HG03354 (cell line): ENCODE results near the gene RIMS1.
"Not testable (repeated sequence)": the region's sequence is repeated elsewhere in the genome, so short reads cannot be mapped to it uniquely, and the experiment has no call there.

Experiments used
- ATAC-seq: cut with Tn5 transposase; IDR thresholded peaks from one replicate; pipeline ENCODE4 v1.9.1; 2021; ENCODE audit warnings: mild to moderate bottlenecking; ENCODE audit not compliant: unreplicated experiment, poor library complexity, severe bottlenecking

RIMS1 gene

DNA sequence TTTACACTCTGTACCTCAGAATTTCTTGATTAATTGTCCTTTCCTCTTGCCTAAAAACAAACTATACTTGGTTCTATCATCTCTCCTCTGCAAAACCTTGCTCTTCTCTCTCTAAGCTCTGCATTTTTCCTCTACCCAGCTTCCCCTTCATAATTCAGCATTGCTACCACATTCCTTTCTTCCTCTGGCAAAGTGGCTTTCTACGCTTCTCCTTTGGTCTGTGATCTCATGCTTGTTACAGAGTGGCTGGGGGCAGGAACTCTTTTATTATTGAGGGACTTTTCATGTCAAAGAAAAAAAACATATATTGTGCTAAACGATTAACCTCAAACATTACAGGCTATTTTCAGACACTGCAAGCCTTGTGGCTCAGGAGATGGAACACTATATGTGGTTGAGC lies 402.2 kb downstream of the RIMS1 start:
- no peak for ATAC-seq

GRCh38 chr6:72290620-72291019 lies 404.3 kb downstream of the RIMS1 start:
- no peak for ATAC-seq

- ATAC-seq = no peak
Measured at GRCh38 chr6:72296375-72296774, 410.0 kb downstream of the RIMS1 start.

DNA sequence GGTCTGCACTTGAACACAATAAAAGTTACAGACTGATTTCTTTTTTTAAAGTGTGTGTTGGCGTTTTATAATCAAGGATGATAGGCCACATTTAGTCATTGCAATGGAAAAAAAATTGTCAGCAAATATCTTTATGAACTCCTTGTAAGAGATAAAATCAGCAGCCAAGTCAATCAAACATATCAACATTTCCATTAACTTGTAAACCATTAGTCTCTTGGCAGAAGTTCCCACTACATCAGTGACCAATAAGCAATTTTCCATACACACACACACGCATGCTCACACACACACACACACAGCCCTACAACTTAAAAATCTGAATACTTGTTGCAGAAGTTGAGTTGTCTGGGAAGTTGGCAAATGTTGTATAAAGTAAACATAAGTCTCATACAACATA lies 419.6 kb downstream of the RIMS1 start:
- ATAC-seq = no peak

DNA sequence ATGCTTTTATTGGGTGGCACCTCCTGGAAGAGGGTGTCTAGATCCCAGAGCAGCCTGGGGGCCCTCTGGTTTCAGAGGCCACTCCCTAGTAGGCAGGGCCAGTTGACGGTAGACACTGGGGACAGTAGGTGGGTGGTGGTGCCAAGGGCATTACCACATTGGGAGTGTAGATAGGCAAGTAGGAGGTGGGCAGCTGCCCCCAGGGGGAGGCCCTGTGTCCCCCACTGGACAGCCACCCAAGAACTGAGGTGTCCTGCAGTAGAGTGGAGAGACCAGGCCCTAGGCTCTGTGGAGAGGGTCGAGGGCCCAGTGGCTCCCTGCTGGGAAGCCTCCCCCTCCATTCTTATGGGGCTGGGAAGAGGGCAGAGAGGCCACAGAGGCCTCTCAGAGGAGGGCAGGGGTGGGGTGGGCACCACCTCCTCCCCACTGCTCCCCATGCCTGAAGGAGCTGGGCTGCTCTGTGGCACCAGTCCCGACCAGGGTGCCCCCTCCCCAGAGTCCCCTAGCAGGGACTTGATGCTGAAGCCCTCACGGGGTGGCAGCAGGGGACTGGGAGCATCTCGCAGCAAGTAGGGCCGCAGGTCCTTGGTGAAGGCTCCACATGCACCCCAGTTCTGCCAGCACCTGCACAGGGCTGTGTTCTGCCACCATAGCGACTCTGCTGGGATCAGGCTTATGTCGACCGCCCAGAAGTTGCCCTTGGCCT lies 430.5 kb downstream of the RIMS1 start:
- no peak for ATAC-seq

DNA sequence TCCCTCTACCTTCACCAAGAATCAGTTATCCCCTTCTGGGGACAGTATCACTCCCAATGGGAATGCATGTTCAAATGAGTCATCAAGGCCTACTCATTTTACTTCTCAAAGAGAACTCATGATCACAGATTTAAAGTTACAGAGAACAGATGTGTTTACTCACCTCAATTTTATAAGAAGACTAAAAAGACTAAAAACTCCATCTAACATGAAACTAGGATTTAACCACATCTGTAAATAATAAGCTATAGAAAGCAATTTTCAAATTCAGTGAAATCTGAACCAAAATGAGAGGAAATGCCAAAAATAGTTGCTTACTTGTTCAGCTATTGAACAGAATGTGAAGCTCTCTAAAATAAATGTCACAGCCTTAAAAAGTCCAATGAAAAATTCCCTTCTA lies 435.4 kb downstream of the RIMS1 start:
- no peak for ATAC-seq

GRCh38 chr6:72322771-72323170 lies 436.4 kb downstream of the RIMS1 start:
- ATAC-seq = no peak

DNA sequence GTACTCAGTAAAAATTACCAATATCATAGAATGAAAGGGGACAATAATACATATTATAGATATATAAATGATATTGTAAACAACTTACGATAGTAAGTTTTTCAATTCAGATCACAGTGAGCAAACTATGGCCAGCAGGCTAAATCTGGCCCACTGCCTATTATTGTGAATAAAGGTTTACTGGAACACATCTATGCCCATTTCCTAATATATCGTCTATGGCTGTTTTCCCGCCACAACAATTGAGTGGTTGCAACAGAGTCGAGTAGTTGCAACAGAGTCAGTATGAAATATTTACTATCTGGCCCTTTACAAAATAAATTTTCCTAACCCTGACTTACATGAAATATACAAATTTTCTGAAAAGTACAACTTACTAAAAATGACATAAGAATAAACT lies 438.2 kb downstream of the RIMS1 start:
- no peak for ATAC-seq

DNA sequence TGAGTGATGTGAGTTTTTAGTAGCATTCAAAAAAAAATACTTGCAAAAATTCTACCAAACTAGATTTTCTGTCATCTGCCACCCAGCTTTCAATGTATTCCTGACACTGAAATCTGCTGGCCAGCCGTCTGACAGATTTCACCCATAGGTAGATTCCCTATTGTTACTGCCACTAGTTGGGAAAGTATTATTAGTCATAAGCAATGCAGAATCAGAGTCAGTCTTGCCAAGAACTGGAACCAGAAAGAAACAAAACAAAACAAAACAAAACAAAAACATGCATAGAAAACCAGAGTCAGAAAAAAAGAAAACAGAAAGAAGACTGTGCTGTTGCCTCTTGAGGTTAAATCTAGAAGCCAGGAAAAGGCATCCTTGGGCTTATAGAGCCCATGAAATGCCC lies 442.4 kb downstream of the RIMS1 start:
- no peak for ATAC-seq

DNA sequence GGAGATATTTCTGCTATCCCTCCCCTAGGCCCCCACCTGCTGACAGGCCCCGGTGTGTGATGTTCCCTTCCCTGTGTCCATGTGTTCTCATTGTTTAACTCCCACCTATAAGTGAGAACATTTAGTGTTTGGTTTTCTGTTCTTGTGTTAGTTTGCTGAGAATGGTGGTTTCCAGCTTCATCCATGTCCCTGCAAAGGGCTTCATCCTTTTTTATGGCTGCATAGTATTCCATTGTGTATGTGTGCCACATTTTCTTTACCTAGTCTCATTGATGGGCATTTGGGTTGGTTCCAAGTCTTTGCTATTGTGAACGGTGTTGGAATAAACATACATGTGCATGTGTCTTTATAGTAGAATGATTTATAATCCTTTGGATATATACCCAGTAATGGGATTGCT lies 448.9 kb downstream of the RIMS1 start:
- not testable (repeated sequence) for ATAC-seq

DNA sequence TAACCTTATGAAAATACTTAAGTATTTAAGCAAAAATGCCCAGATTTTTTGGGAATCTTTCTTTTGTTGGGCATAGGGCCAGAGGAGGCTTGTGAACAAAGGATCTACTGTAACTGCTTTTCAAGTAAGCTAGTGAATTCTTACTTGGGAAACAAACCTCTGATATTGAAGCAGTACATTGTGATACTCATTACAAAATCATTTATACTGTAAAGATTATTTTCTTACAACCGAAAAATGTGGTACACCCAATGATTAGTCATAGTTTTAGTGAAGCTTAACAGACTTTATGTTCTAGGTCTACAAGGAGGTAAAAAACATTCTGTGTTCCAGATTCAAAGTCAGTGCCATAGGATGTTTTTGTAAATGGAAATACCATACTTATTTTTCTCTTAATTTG lies 462.6 kb downstream of the RIMS1 start:
- no peak for ATAC-seq

DNA sequence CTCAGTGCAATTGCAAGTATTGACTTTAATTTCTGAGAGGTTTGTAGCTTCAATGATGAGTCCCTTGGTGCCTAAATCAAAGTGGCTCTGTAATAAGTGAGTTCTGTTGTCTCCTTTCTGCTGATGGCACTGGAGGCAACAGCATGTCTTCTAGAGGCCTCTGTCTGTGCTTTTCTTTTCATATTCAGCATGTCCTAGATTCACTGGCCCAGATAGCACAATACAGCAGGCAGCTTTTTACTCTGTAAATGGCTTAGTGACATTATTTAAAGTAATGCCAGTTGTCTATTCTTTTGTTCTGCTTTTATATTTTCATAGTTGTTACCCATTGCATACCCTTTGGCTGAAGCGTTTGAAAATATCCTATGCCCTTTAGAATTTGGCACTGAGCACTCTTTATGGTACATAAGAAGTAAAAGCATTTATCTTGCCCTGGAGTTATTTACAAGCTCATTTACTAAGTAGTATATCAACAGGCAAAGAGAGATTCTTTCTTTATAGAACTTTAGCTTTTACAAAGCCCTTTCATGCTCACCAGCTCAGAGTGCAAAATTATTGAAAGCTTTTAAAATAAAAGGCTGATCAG lies 464.0 kb downstream of the RIMS1 start:
- no peak for ATAC-seq

GRCh38 chr6:72363844-72364740 lies 477.7 kb downstream of the RIMS1 start:
- no peak for ATAC-seq

DNA sequence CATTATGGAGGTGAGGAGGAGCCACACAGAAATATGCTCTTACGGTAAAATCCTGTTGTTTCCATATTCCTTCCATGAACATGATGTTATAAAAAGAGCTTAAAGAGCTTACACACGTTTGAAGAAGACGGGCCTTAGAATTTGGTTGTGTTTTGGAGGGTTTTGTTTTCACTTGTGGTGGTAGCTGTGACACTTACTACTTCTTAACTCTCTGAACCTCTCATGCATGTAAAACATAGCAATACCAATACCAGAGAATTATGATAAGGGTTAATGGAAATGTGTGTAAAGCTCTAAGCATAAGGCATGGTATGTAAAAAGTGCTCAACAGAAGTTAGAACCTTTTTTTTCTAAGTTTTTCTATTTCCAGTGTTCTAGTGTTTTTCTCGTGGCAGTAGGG lies 479.4 kb downstream of the RIMS1 start:
- no peak for ATAC-seq

DNA sequence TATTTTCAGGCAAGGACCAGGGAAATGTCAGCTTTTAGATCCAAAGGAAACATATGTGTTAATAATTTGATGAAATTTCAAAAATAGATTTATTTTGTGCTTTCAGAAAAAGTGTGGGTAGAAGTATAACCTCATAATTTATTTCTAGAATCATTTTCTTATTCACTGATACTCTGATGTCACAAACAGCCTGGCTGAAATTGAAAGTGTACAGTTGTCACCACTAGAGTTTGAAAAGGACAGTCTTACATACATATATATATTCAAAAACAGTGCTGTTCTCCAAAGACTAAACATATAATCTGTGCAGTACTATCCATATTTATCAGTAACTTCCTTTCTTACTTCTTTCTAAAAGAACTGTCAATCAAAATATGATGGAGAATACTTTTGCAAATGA lies 481.1 kb downstream of the RIMS1 start:
- ATAC-seq = no peak

DNA sequence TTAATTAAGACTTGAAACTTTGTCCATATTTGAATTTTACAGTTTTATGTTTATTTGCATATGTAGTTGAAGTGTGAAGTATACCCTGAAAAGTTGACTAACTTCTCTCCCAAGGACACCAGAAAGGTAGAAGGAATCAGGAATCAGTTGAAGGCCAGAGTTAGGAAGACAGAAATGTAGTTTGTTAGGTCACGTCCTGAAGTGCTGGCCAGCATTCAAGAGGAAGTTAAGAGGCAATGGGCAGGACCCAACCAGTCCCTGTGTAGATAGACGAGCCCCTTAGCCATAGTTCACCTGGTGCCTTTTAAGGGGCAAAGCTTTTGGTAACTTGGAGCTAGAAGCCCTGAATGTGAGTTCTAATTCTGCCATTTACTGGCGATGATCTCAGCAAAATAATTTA lies 485.1 kb downstream of the RIMS1 start:
- ATAC-seq = no peak

- ATAC-seq = no peak
Measured at GRCh38 chr6:72374172-72374571, 487.8 kb downstream of the RIMS1 start.

DNA sequence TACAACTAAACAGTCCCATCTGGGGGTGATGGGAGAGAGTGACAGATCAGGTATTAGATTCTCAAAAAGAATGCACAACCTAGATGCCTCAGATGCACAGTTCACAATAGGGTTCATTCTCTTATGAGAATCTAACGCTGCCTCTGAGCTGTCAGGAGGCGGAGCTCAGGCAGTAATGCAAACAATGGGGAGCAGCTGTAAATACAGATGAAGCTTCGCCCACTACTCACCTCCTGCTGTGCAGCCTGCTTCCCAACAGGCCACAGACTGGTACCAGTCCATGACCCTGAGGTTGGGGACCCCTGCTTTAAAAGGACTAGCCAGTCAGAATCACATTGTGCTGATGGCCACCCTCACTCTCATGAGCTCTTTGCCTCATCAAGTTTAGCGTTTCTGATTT lies 488.5 kb downstream of the RIMS1 start:
- ATAC-seq = no peak

DNA sequence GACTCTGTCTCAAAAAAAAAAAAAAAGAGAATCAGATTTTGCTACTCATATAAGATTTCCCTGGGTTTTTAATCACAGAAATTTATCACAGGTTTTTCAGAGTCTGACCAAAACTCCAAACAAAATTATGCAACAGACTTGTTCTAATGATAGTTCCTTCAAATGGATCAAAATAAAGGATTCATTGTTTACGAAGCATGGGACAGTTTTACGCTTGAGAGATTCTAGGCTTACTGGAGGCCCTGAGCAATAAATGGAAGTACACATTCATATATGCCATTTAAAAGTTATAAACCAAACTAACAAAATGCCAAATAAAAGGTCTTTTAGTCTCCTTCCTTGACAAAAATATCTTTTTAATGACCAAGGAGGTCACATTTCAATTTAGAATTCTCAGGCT lies 490.4 kb downstream of the RIMS1 start:
- ATAC-seq = no peak

DNA sequence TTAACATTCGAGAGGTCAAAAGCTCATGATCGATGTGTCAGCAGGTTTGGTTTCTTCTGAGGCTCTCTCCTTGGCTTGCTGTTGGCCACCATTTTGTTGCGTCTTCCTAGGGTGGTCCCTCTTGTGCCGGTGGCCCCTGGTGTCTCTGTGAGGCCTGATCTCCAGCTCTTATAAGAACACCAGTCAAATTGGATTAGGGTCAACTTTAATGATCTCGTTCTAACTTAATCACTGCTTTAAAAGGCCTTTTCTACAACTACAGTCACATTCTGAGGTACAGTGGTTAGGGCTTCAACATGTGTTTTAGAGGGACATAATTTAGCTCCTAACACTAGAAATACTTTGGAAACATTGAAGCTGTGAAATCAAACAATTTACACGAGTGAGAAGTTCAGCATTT lies 494.7 kb downstream of the RIMS1 start:
- ATAC-seq = no peak
